HG03521 (cell line): ENCODE data around the gene SDF4.
"Not testable (repeated sequence)": the region's sequence is repeated elsewhere in the genome, so short reads cannot be mapped to it uniquely, and the experiment has no call there.

ENCODE experiments used
- ATAC-seq: cut with Tn5 transposase; IDR thresholded peaks from one replicate; pipeline ENCODE4 v1.9.1; 2021; ENCODE audit warnings: mild to moderate bottlenecking, moderate library complexity; ENCODE audit not compliant: unreplicated experiment

Gene SDF4

DNA sequence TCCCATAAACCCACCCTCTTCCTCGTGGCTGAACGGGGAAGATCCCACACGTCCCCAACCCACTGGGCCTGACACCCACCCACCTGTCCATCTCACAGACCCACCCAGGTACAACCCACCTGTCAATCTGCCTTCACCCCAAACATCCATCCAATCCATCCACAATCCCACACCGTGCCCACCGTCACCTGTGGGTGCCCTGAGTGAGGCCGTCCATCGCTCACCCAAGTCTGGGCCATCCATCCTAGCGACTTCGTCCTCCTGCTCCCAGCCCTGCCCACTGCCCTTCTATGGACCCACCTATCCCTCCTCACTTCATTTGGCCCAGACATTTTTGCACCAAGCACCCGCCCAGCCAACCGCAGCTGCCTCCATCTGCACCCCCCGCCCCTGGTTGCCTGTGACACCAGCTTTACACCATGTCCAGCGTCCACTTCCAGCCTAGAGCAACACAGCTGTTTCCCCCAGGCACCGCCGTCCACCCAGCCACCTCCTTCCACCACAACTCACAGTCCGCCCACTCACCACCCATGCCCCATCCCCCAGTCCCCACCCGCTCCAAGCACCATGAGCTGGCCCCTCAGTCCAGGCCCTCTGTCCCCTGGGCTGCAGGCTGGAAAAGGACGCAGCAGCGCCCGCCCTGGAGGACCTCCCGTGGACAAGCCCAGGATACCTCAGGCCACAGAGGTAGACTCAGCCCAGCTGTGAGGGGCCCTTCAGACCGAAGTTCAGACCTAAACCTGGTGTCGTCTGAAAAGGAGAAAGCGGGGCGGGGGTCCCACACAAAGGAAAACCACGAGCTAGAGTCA lies 50.5 kb downstream of the SDF4 start:
- no peak for ATAC-seq

DNA sequence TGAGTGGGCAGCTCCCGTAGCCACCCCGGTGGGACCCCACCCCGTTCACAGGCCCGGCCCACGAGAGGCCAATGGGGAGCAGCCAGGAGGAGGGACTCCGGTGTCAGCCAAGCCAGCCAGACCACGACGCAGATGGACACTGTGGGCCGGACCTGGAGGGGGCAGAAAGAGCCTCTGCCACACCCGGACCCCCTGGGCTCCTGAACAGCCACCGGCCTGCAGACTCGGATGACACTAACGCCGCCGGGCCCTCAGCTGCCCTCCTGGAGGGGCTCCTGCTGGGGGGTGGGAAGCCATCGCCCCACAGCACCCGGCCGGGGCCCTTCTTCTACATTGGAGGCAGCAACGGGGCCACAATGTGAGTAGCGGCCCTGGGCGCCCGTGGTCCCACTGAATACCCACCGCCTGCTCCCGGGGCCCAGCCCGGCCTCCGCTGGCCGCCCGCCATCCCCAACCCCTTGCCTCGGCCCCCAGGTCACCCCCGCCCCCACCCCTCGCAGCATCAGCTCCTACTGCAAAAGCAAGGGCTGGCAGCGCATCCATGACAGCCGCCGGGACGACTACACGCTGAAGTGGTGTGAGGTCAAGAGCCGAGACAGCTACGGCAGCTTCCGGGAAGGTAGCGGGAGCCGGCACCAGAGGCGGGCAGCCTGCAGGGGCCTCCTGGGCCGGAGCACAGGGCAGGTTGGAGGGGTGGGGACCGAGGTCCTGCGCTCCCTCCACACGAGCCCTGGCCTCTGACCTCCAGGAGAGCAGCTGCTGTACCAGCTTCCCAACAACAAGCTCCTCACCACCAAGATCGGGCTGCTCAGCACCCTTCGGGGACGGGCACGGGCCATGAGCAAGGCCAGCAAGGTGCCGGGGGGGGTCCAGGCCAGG lies 51.6 kb downstream of the SDF4 start:
- no peak for ATAC-seq

DNA sequence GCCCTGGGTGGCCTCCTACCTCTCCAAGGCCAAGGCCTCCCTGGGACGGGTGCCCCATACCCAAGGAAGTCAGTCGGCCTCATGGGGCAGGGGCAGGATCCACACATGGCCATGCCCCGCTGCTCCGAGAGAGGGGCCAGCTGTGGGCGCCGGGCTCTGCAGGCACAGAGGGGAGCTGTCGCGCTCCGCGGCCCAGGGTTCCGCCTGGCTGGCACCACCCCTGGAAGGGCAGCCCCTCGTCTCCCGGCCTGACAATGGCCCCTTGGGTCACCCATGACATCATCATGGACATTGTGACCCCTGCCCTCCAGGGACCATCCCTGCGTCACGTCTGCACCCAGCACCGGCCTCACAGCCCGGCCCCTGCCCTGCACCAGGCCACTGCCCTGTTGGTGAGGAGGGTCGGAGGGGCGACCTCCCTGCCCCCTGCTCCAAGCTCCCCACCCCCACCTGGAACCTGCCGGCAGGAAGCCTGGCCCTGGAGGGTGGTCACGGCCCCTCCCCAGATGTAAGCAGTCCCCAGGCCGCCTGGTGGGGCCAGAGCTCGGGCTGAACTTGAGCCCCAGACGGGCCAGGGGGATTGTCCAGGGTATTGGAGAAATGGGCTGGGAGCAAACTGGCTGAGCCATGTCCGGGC lies 52.3 kb downstream of the SDF4 start:
- ATAC-seq = no peak

- no peak for ATAC-seq
Observed at GRCh38 chr1:1178794-1179331, 52.9 kb downstream of the SDF4 start.

GRCh38 chr1:1177452-1178206 lies 54.2 kb downstream of the SDF4 start:
- no peak for ATAC-seq

DNA sequence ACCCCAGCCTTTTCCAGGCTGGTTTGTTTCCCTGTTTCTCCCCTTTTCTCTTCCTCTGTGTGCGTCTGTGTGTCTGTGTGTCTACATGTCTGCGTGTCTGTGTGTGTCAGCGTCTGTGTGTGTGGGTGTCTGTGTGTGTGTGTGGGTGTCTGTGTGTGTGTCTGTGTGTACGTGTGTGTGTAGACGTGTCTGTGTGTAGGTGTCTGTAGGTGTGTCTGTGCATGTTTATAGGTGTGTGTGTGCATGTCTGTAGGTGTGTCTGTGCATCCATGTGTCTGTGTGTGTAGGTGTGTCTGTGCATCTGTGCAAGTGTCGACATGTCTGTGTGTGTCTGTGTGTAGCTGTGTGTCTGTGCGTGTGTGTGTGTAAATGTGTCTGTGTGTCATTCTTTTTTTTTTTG lies 54.9 kb downstream of the SDF4 start:
- ATAC-seq = no peak

GRCh38 chr1:1176063-1176761 lies 55.6 kb downstream of the SDF4 start:
- ATAC-seq = not testable (repeated sequence)

- ATAC-seq = no peak
Observed at GRCh38 chr1:1175221-1176062, 56.4 kb downstream of the SDF4 start.

GRCh38 chr1:1173793-1174415 lies 57.9 kb downstream of the SDF4 start, which contains the start of gene TTLL10:
Gene TTLL10 (plus strand): TSS chr1:1173880. CDS start chr1:1179216, 5,336 bp downstream.
- no peak for ATAC-seq

DNA sequence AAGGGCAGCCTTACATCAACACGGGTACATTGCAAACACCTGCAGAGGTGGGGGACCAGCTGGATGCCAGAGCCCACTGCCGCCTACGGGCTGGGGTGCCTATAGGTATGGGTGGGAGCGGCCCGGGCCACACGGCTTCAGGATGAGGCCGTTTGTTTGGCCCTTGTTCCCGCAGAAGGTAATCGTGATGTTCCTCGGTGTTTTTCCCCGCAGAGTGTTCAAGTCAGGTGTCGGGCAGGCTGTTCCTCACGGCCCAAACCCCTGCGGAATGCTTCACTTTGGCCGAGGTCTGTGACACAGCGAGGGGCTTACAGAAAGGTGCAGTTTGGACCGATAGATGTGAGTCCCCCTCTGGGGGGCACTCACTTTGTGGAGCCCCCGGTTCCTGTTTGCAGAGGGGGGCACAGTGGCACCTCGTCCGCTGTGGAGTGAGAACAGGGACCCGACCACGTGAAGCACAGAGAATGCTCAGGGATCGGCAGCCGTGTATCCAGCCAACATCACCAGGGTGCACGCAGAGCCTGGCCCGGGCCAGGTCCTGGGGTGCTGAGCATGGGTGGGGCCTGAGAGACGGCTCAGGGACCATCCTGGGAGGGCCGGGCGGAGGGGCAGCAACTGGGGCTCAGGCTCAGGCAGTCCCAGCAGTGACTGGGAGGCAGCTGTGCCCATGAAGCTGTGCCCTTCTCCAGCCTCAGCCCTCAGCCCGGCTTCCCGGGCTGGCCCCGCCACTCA lies 58.6 kb downstream of the SDF4 start:
- no peak for ATAC-seq

GRCh38 chr1:1171546-1172340 lies 60.1 kb downstream of the SDF4 start:
- no peak for ATAC-seq

- no peak for ATAC-seq
Observed at GRCh38 chr1:1171161-1171545, 60.6 kb downstream of the SDF4 start.

DNA sequence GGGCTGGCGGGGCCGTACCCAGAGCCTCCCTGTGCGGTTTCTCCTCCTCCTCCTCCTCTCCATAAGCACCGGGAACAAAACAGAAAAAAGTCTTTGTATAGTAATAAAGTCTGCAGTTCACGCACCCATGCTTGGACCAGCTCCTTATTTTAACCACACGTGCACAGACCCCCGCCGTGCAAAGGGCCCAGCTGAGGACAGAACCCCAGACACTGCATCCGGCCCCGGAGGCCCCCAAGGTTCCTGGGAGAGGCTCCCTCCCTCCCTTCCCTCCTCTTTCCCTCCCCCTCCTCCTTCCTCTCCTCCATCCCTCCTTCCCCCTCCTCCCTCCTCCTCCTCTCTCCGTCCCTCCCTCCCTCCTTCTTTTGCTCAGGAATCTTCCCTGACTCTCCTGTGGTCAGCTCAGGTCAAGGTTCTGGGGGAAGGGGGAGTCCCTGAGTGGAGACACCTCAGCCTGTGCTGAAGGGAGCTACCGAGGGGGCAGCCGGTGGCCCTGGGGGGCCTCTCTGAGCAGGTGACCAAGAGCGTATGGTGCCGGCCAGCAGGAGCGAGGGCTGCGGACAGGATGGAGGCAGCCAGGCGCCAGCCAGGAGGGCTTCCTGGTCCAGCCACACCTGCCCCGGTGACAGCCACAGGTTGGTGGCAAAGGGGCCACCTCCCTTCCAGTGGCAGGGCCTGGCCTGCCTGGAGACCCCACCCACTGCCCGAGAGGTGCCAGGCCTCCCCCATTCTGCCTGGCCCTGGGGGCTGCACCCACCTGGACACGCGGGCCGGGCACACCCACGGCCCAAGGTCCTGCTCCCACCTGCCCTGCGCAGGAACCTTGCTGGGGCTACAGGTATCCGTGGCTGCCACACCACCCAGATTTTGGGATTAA lies 61.3 kb downstream of the SDF4 start:
- ATAC-seq = no peak

DNA sequence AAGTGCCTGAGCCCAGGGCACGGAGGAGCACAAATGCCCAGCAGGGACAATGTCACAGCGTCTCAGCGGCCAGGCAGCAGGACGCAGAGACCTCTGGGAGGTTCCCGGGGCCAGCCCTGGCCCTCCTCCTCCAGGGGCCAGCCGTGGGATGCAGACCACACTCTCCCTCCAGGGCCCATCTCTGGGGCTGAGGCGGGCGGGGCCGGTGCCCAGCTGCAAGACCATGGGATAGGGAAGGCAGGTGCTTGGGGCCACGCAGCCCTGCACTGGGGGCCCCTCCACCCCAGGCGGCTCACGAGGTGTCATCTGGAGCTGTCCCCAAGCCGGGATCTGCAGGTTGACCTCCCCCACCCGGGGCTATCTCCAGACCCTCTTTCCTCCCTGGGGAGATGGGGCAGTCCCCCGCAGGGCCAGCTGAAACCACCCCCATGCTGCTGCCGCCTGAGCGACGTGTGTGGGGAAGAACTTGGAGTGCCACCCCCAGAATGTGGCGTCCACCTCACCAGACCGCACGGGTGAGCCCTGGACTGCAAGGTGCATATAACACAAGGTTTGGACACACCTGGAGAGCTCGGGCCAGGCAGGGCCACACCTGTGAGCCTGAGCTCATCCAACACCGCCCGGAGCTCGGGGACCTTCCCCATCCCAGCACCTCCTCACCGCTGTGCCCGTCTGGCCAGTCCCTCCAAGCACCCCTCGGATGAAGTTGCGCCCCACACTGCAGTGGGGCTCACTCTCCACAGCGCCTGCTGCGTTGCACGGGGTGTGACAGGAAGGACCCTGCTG lies 62.2 kb downstream of the SDF4 start:
- ATAC-seq = no peak
